Dendritic cell treated with granulocyte-macrophage colony-stimulating factor and Interleukin-4, amounts not matched to agents 40 ng/mL and 50 ng/mL, for 4 days (primary cell): ENCODE measurements around the gene PSMG4.

Experiments used
- H3K27ac Mint-ChIP-seq: one replicate; pipeline ENCODE4 v1.8.0; 2022; ENCODE audit warnings: mild to moderate bottlenecking, mixed read lengths
- H3K27me3 Mint-ChIP-seq: one replicate; pipeline ENCODE4 v1.8.0; 2022; ENCODE audit warnings: mild to moderate bottlenecking, mixed read lengths
- H3K36me3 Mint-ChIP-seq: one replicate; pipeline ENCODE4 v1.8.0; 2022; ENCODE audit warnings: low read depth, mixed read lengths
- H3K4me1 Mint-ChIP-seq: one replicate; pipeline ENCODE4 v1.8.0; 2022; ENCODE audit warnings: low read depth, mixed read lengths
- H3K4me3 Mint-ChIP-seq: one replicate; pipeline ENCODE4 v1.8.0; 2022; ENCODE audit warnings: mild to moderate bottlenecking, moderate library complexity, mixed read lengths
- H3K9me3 Mint-ChIP-seq: one replicate; pipeline ENCODE4 v1.8.0; 2022; ENCODE audit warnings: mixed read lengths
- intact Hi-C: fragments of 100-400 bp; cut with micrococcal nuclease; formaldehyde crosslinking; loops from one replicate; pipeline ENCODE4 v1.15.0; 2022

Gene PSMG4, protein sequence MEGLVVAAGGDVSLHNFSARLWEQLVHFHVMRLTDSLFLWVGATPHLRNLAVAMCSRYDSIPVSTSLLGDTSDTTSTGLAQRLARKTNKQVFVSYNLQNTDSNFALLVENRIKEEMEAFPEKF

GRCh38 chr6:3258720-3259490, at the start of gene PSMG4:
TSS of gene PSMG4 (plus strand) at chr6:3258947. CDS start at chr6:3259023, 76 bp downstream.
- peaks cover 38% of the 10 kb centered on the region for H3K4me1 Mint-ChIP-seq
- H3K27me3 Mint-ChIP-seq = peaks cover 22% of the 10 kb centered on the region
- intact Hi-C loops = loop anchor here (5.0 to 10.0 kb wide), 2 partner anchors 97 to 264 kb away; partner anchors contain the start of gene NQO2
- H3K9me3 Mint-ChIP-seq = no peaks in the 10 kb centered on the region
- H3K4me3 Mint-ChIP-seq = peak within 1 kb of the TSS; percentile 97
- H3K36me3 Mint-ChIP-seq = peaks cover 19% of the 10 kb centered on the region
- peak within 1 kb of the TSS; percentile 83 for H3K27ac Mint-ChIP-seq

- H3K36me3 Mint-ChIP-seq = no peaks in the 10 kb centered on the region
- no peak overlapping the region for H3K27ac Mint-ChIP-seq
- H3K4me1 Mint-ChIP-seq = peaks cover 4% of the 10 kb centered on the region
- H3K27me3 Mint-ChIP-seq = peaks cover 40% of the 10 kb centered on the region
- H3K4me3 Mint-ChIP-seq = no peak overlapping the region
- H3K9me3 Mint-ChIP-seq = no peaks in the 10 kb centered on the region
- intact Hi-C loops = no loop called here
Measured at GRCh38 chr6:3209114-3210023, 49.4 kb upstream of the PSMG4 start.

DNA sequence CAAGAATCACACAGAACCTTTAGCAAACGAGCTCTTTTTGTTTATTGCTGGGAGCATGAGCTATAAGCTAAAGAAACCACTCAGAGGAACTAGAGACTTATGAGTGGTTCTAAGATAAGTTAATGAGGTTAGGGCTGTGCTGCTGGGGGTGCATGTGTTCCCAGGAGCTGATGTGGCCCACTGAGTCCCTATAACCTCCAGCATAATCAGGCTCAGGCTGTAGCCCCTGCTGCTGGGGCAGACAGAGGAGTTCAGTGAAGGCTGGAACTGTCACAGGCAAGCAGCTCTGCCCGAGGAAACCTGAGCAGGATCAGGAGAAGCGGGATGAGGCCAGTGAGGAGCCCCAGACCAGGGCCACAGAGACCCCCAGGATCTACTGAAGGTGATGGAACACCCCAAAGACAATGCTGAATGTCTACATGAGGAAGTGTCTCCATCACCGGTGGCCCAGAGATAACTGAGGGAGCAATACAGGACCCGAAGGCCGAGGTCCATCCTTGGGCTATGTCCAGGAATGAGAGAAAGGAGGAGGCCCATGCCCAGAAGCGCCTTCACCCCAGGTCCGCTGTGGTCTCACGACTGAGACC, 48.6 kb upstream of the PSMG4 start:
- intact Hi-C loops = no loop called here
- H3K9me3 Mint-ChIP-seq = no peaks in the 10 kb centered on the region
- no peak overlapping the region for H3K4me3 Mint-ChIP-seq
- H3K27ac Mint-ChIP-seq = no peak overlapping the region
- H3K27me3 Mint-ChIP-seq = peaks cover 41% of the 10 kb centered on the region
- H3K4me1 Mint-ChIP-seq = peaks cover 4% of the 10 kb centered on the region
- H3K36me3 Mint-ChIP-seq = no peaks in the 10 kb centered on the region

GRCh38 chr6:3211681-3212080, 47.1 kb upstream of the PSMG4 start:
- Mint-ChIP-seq H3K27ac (no peak overlapping the region), H3K36me3 (no peaks in the 10 kb centered on the region), H3K4me3 (no peak overlapping the region), H3K27me3 (peaks cover 40% of the 10 kb centered on the region), H3K9me3 (no peaks in the 10 kb centered on the region), H3K4me1 (peaks cover 4% of the 10 kb centered on the region)
- intact Hi-C loops = no loop called here

DNA sequence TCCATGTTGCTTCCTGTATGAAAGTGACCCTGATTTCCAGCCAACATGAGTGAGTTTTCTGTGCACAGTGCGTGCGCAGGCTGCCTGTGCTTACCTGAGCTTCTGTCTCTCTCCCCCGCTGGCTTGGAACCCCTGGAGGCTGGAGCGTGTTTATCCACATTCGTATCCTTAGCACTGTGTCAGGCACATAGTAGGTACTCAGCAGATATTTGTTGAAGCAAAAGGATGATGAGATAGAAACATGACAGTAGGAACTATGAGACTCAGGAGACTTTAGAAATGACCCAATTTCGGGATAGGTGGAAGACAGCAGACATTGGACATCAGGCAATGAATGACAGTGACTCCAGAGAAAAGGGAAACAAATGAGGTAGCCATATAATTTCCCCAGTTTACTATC, 46.5 kb upstream of the PSMG4 start:
- Mint-ChIP-seq H3K36me3 (no peaks in the 10 kb centered on the region), H3K4me1 (peaks cover 4% of the 10 kb centered on the region), H3K9me3 (no peaks in the 10 kb centered on the region), H3K27ac (no peak overlapping the region), H3K27me3 (peaks cover 39% of the 10 kb centered on the region), H3K4me3 (no peak overlapping the region)
- intact Hi-C loops = no loop called here

DNA sequence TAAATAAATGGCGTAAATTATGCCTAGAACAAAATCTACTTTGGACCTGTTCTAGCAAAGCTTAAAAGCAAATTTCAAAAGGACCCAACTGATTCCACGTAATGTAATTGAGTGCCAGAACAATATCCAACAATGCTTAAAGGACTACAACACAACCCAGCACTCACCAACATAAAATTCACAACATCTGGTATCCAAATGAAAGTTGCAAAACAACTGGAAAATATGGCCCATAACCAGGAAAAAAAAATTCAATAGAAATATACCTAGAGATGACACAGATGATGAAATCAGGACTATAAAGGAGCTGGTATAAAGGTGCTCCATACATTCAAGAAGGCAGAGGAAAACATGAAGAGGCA, 45.4 kb upstream of the PSMG4 start:
- peaks cover 4% of the 10 kb centered on the region for H3K4me1 Mint-ChIP-seq

DNA sequence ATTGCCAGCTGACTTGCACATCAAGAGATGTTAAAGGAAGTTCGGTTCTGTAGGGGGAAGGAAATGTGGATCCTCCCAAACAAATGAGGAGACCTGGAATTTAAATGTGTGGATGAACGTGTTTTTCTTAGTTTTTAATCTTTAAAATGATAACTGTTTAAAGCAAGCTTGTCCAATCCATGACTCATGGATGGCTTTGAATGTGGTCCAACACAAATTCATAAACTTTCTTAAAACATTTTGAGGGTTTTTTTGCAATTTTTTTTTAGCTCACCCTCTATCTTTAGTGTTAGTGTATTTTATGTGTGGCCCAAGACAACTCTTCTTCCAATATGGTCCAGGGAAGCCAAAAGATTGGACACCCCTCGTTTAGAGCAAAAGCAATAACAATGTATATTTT, 43.8 kb upstream of the PSMG4 start:
- intact Hi-C loops = no loop called here
- no peaks in the 10 kb centered on the region for H3K36me3 Mint-ChIP-seq

More for the DNA sequence above, 45.4 kb upstream of the PSMG4 start:
- H3K36me3 Mint-ChIP-seq = no peaks in the 10 kb centered on the region
- H3K9me3 Mint-ChIP-seq = no peaks in the 10 kb centered on the region
- no peak overlapping the region for H3K4me3 Mint-ChIP-seq
- intact Hi-C loops = no loop called here
- H3K27ac Mint-ChIP-seq = no peak overlapping the region
- H3K27me3 Mint-ChIP-seq = peaks cover 33% of the 10 kb centered on the region

DNA sequence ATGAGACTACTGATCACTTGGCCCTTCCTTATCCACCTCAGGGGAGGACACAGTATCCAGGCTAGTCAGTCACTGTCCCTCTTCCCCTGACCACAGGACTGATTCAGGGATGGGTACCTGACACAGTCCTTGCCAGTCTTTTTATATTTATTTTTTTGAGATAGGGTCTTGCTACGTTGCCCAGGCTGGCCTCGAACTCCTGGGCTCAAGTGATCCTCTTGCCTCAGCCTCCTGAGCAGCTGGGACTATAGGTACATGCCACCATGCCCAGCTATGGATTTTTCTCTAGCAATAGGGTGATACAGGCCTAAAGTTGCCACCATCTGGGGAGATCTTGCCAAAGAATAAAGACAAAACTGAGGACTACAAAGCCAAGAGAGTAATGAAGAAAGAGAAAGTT, 41.5 kb upstream of the PSMG4 start:
- Mint-ChIP-seq H3K27ac (no peak overlapping the region), H3K27me3 (peaks cover 50% of the 10 kb centered on the region)

More for the DNA sequence above, 43.8 kb upstream of the PSMG4 start:
- no peaks in the 10 kb centered on the region for H3K9me3 Mint-ChIP-seq
- peaks cover 40% of the 10 kb centered on the region for H3K27me3 Mint-ChIP-seq
- no peak overlapping the region for H3K27ac Mint-ChIP-seq
- H3K4me3 Mint-ChIP-seq = no peak overlapping the region
- peaks cover 5% of the 10 kb centered on the region for H3K4me1 Mint-ChIP-seq

GRCh38 chr6:3218266-3218665, 40.5 kb upstream of the PSMG4 start:
- Mint-ChIP-seq H3K36me3 (no peaks in the 10 kb centered on the region), H3K4me3 (no peak overlapping the region), H3K27ac (no peak overlapping the region), H3K27me3 (peaks cover 50% of the 10 kb centered on the region), H3K4me1 (peaks cover 18% of the 10 kb centered on the region), H3K9me3 (no peaks in the 10 kb centered on the region)
- intact Hi-C loops = no loop called here

More for the DNA sequence above, 41.5 kb upstream of the PSMG4 start:
- Mint-ChIP-seq H3K9me3 (no peaks in the 10 kb centered on the region), H3K4me3 (no peak overlapping the region), H3K4me1 (peaks cover 18% of the 10 kb centered on the region), H3K36me3 (no peaks in the 10 kb centered on the region)
- intact Hi-C loops = no loop called here

- intact Hi-C loops = no loop called here
- Mint-ChIP-seq H3K27ac (no peak overlapping the region), H3K9me3 (no peaks in the 10 kb centered on the region), H3K36me3 (no peaks in the 10 kb centered on the region), H3K4me3 (no peak overlapping the region), H3K27me3 (peaks cover 61% of the 10 kb centered on the region), H3K4me1 (peaks cover 18% of the 10 kb centered on the region)
Measured at GRCh38 chr6:3220366-3220765, 38.4 kb upstream of the PSMG4 start.

DNA sequence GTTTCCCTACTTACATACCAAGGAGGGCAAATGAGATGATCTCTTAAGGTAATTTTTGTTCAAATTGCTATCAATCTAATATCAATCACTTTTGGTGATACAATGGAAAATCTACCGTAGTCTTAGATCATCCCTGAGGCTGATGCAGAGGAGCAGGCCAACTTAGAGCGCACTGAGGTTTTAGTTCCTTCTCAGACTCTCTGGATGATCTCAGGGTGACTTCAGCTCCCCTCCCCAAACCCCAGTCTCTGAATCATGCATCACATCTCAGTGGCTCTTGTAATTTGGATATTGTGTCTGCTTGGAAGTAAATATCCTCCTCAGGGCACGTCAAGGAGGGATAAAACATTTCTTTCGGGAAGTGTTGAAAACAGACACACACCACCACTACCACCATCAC, 37.2 kb upstream of the PSMG4 start:
- Mint-ChIP-seq H3K27me3 (peaks cover 69% of the 10 kb centered on the region), H3K4me1 (peaks cover 20% of the 10 kb centered on the region), H3K4me3 (no peak overlapping the region), H3K36me3 (no peaks in the 10 kb centered on the region), H3K9me3 (no peaks in the 10 kb centered on the region), H3K27ac (no peak overlapping the region)
- intact Hi-C loops = no loop called here

DNA sequence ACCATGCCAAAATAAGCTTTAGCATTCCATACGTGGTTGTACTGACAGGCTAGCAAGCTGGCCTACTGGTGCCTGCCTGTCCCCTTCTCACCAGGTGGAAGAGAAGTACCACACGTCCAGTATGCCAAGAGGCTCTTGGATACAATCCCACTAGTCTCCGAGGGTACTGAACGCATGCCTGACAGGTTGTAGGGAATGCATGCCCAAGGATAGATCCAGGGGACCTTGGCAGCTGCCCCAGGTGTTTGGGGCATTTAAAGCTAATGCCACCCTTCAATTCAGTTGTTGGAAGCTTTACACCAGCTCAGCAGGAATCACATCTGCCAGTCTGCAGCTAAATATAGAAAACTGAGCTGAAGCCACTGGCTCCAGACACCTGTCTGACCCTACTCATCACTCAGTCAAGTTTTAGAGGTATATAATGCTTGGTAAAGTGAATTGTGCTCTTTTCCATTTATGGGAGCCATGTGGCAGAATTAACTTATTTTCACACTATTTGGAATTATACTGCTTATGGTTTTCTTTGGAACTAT, 36.2 kb upstream of the PSMG4 start:
- no peak overlapping the region for H3K27ac Mint-ChIP-seq
- no peaks in the 10 kb centered on the region for H3K36me3 Mint-ChIP-seq
- peaks cover 76% of the 10 kb centered on the region for H3K27me3 Mint-ChIP-seq
- no peaks in the 10 kb centered on the region for H3K9me3 Mint-ChIP-seq
- intact Hi-C loops = no loop called here
- peaks cover 30% of the 10 kb centered on the region for H3K4me1 Mint-ChIP-seq
- H3K4me3 Mint-ChIP-seq = no peak overlapping the region

GRCh38 chr6:3226042-3226441, 32.7 kb upstream of the PSMG4 start:
- H3K9me3 Mint-ChIP-seq = no peaks in the 10 kb centered on the region
- no peak overlapping the region for H3K27ac Mint-ChIP-seq
- H3K4me1 Mint-ChIP-seq = peaks cover 47% of the 10 kb centered on the region
- no peak overlapping the region for H3K4me3 Mint-ChIP-seq
- H3K27me3 Mint-ChIP-seq = peaks cover 81% of the 10 kb centered on the region
- intact Hi-C loops = no loop called here
- no peaks in the 10 kb centered on the region for H3K36me3 Mint-ChIP-seq
